ENCODE data around the gene MYO15B. TPM values are rescaled to one million over a fixed set of nuclear protein-coding genes. Genes with fewer than 3 reads are reported as not detected.

MYO15B gene
- total and polyA plus RNA-seq, 2 of the 13 experiments (the other 11 are each of a cell fraction or from before 2014, with no cell fraction given) = 2.8 to 8.1 TPM

- TF ChIP-seq HNF1A (IDR thresholded peaks at IDR 0.05; ENCODE audit: low read depth) (no peak), HNF1A (CRISPR knock-in tag; IDR thresholded peaks at IDR 0.05; ENCODE audit: borderline replicate concordance) (peak; percentile 79), ZNF263 (CRISPR knock-in tag; IDR thresholded peaks at IDR 0.05) (0 out of 2 replicates have a peak, but pooled peaks have one; percentile 48), SIX4 (CRISPR knock-in tag; IDR thresholded peaks at IDR 0.05) (0 out of 2 replicates have a peak, but pooled peaks have one; percentile 48), SKI (IDR thresholded peaks at IDR 0.05; ENCODE audit: partially characterized antibody) (peak; percentile 42), ZNF614 (CRISPR knock-in tag; IDR thresholded peaks at IDR 0.05; ENCODE audit: borderline replicate concordance) (peak; percentile 53), ZNF446 (CRISPR knock-in tag; IDR thresholded peaks at IDR 0.05) (no peak), JARID2 (CRISPR knock-in tag; IDR thresholded peaks at IDR 0.05; ENCODE audit: insufficient replicate concordance) (no peak), SMAD3 (CRISPR knock-in tag; IDR thresholded peaks at IDR 0.05) (no peak), ZNF503 (CRISPR knock-in tag; IDR thresholded peaks at IDR 0.05) (peak; percentile 65; the same call in 1 of the 2 replicates), SCMH1 (CRISPR knock-in tag; IDR thresholded peaks at IDR 0.05; ENCODE audit: borderline replicate concordance) (no peak), ZNF800 (CRISPR knock-in tag; IDR thresholded peaks at IDR 0.05) (peak; percentile 58; the same call in 1 of the 2 replicates), PAXIP1 (CRISPR knock-in tag; conservative IDR thresholded peaks at IDR 0.05) (peak; percentile 88), IKZF4 (CRISPR knock-in tag; IDR thresholded peaks at IDR 0.05; ENCODE audit: borderline replicate concordance, low read depth, not compliant biosample characterization) (no peak)
Observed at GRCh38 chr17:75552425-75553294, 34.9 kb upstream of the MYO15B start (continued).

All from HepG2 (cell line).